ENCODE measurements around the gene PDHX. TPM values are rescaled to one million over a fixed set of nuclear protein-coding genes. Genes with fewer than 3 reads are reported as not detected.

The PDHX gene
- total RNA-seq, 1 donor from 2014 or later = 18.6 TPM

DNA sequence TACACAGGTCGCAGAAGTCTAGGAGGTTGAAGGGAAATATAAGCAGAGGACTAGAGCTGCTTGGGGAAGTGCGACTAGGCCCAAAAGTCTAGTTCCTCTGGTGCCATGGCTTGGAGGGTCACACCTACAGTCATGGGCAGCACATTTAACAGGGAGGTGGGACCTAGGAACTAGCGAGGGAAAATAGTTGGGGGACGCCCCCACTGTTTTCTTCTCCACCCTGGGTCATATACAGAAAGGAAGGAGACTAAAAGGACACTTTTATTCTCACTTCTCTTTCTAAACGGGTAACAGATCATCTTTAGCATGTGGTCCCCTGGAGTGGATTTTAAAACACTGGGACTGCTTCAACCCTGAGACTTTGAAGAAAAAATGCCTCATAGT lies 16.8 kb upstream of the PDHX start:
- H3K9me3 Mint-ChIP-seq = peaks cover 36% of the 10 kb centered on the region
- POLR2A ChIA-PET = no interaction called here

DNA sequence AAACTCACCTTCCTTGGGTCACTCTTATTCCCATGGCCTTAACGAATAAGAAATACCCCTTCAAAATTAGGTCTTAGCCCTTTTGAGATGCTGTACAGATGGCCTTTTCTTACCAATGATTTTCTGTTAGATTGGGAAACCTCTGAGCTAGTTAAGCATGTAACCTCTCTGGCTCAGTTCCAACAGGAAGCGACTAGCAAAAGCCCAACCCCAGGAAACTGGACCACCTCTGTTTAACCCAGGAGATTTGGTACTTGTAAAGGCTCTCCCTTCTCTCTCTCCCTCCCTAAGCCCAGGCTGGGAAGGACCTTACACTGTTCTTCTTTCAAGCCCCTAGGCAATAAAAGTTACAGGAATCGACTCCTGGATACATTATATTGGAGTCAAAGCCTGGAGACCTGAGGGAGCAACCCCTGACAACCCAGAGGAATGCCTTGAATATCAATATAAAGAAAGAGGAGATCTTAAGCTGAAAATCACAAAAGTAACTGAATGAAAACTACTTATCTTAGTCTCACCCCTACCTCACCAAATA lies 11.9 kb upstream of the PDHX start:
- TF ChIP-seq, protein P1, sequence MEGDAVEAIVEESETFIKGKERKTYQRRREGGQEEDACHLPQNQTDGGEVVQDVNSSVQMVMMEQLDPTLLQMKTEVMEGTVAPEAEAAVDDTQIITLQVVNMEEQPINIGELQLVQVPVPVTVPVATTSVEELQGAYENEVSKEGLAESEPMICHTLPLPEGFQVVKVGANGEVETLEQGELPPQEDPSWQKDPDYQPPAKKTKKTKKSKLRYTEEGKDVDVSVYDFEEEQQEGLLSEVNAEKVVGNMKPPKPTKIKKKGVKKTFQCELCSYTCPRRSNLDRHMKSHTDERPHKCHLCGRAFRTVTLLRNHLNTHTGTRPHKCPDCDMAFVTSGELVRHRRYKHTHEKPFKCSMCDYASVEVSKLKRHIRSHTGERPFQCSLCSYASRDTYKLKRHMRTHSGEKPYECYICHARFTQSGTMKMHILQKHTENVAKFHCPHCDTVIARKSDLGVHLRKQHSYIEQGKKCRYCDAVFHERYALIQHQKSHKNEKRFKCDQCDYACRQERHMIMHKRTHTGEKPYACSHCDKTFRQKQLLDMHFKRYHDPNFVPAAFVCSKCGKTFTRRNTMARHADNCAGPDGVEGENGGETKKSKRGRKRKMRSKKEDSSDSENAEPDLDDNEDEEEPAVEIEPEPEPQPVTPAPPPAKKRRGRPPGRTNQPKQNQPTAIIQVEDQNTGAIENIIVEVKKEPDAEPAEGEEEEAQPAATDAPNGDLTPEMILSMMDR (IDR thresholded peaks at IDR 0.05) = no peak
- H3K36me3 Mint-ChIP-seq (ENCODE audit: low read depth) = peaks cover 26% of the 10 kb centered on the region
- H3K27ac Mint-ChIP-seq = no peak overlapping the region
- ATAC-seq (ENCODE audit: low read depth) (no peak), DNase-seq (no peak)
- intact Hi-C loops (cut with micrococcal nuclease) = no loop called here
- peaks cover 4% of the 10 kb centered on the region for H3K4me1 Mint-ChIP-seq
- POLR2A ChIA-PET = no interaction called here
- H3K27me3 Mint-ChIP-seq = no peaks in the 10 kb centered on the region
- H3K4me3 Mint-ChIP-seq = no peak overlapping the region
- peaks cover 23% of the 10 kb centered on the region for H3K9me3 Mint-ChIP-seq
- CTCF ChIA-PET = no interaction called here

More for the DNA sequence above, 16.8 kb upstream of the PDHX start:
- H3K4me3 Mint-ChIP-seq = no peak overlapping the region
- ATAC-seq (ENCODE audit: low read depth) (no peak), DNase-seq (no peak)
- H3K36me3 Mint-ChIP-seq (ENCODE audit: low read depth) = peaks cover 46% of the 10 kb centered on the region
- H3K27me3 Mint-ChIP-seq = no peaks in the 10 kb centered on the region
- CTCF ChIA-PET = no interaction called here
- TF ChIP-seq, protein P1 (IDR thresholded peaks at IDR 0.05) = no peak
- peaks cover 4% of the 10 kb centered on the region for H3K4me1 Mint-ChIP-seq
- H3K27ac Mint-ChIP-seq = no peak overlapping the region
- intact Hi-C loops (cut with micrococcal nuclease) = no loop called here

DNA sequence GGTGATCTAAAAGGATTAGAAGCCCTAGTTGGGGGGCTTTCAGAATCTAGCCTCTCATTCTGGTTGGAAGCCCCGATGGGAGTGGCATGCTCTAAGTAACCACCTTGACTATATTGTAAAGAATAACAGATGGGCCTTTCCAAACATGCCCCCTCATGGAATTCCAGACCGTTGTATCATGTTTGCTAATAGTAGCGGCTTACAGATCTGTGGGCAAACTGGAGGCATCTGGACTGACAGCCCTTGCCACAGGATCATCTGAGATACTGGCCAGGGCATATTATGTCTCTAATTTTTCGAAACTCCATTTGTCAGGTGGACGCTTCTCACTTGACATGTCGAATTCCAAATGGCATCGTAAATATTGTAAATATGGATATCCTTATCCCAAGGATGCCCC lies 10.8 kb upstream of the PDHX start:
- Mint-ChIP-seq H3K4me3 (no peak overlapping the region), H3K27me3 (no peaks in the 10 kb centered on the region), H3K36me3 (ENCODE audit: low read depth) (peaks cover 21% of the 10 kb centered on the region), H3K27ac (no peak overlapping the region), H3K4me1 (peaks cover 4% of the 10 kb centered on the region), H3K9me3 (peaks cover 17% of the 10 kb centered on the region)
- POLR2A ChIA-PET = no interaction called here
- no peak for DNase-seq
- no peak for ATAC-seq (ENCODE audit: low read depth)
- TF ChIP-seq, protein P1 (IDR thresholded peaks at IDR 0.05) = no peak
- CTCF ChIA-PET = no interaction called here
- intact Hi-C loops (cut with micrococcal nuclease) = no loop called here

GRCh38 chr11:34907934-34908593 lies 8.4 kb upstream of the PDHX start:
- intact Hi-C loops (cut with micrococcal nuclease) = no loop called here
- Mint-ChIP-seq H3K4me3 (no peak overlapping the region), H3K27ac (no peak overlapping the region), H3K27me3 (no peaks in the 10 kb centered on the region), H3K4me1 (peaks cover 4% of the 10 kb centered on the region), H3K36me3 (ENCODE audit: low read depth) (peaks cover 21% of the 10 kb centered on the region), H3K9me3 (peaks cover 13% of the 10 kb centered on the region)
- ChIA-PET CTCF (no interaction called here), POLR2A (no interaction called here)
- DNase-seq (no peak), ATAC-seq (ENCODE audit: low read depth) (no peak)
- TF ChIP-seq, protein P1 (IDR thresholded peaks at IDR 0.05) = no peak

GRCh38 chr11:34909415-34909814 lies 7.0 kb upstream of the PDHX start:
- TF ChIP-seq, protein P1 (IDR thresholded peaks at IDR 0.05) = no peak
- no peak overlapping the region for H3K27ac Mint-ChIP-seq
- peaks cover 6% of the 10 kb centered on the region for H3K4me1 Mint-ChIP-seq
- no peak for DNase-seq
- ATAC-seq (ENCODE audit: low read depth) = no peak
- CTCF ChIA-PET = no interaction called here
- no peaks in the 10 kb centered on the region for H3K27me3 Mint-ChIP-seq
- peaks cover 6% of the 10 kb centered on the region for H3K9me3 Mint-ChIP-seq
- POLR2A ChIA-PET = no interaction called here
- intact Hi-C loops (cut with micrococcal nuclease) = no loop called here
- H3K36me3 Mint-ChIP-seq (ENCODE audit: low read depth) = peaks cover 17% of the 10 kb centered on the region
- no peak overlapping the region for H3K4me3 Mint-ChIP-seq

Measured in activated B cell treated with CpG ODN at 0.5 μM for 24 hours (primary cell).